Fibroblast of skin of right quadriceps (primary cell): Measurements from ENCODE around the gene DDX31.
"Not testable (repeated sequence)": the region's sequence is repeated elsewhere in the genome, so short reads cannot be mapped to it uniquely, and the experiment has no call there.

ENCODE experiments used
- DNase-seq: peaks from one replicate; pipeline ENCODE4 v3.0.0-alpha.2; 2013

The DDX31 gene

GRCh38 chr9:132669698-132670456 lies at the start of gene DDX31:
TSS of gene DDX31 (minus strand) at chr9:132669983. CDS start at chr9:132669934, 49 bp downstream.
- DNase-seq = peak; percentile 81

GRCh38 chr9:132718381-132718928 lies 48.7 kb upstream of the DDX31 start:
- DNase-seq = not testable (repeated sequence)

- no peak for DNase-seq
Measured at GRCh38 chr9:132717326-132717945, 47.7 kb upstream of the DDX31 start.

GRCh38 chr9:132716007-132716406 lies 46.2 kb upstream of the DDX31 start:
- no peak for DNase-seq

DNA sequence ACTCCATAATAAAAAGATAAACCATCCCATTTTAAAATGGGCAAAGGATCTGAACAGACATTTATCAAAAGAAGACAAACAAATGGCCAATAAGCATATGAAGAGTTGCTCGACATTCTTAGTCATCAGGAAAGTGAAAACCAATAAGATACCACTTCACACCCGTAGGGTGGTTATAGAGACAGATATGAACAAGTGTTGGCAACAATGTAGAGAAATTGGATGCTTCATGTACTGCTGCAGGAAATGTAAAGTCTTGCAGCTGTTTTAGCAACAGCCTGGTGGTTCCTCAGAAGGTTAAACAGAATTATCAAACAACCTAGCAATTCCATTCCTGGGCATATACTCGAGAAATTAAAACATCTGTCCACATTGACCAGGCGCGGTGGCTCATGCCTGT lies 43.0 kb upstream of the DDX31 start:
- no peak for DNase-seq

GRCh38 chr9:132711846-132712245 lies 42.1 kb upstream of the DDX31 start:
- no peak for DNase-seq

GRCh38 chr9:132711152-132711551 lies 41.4 kb upstream of the DDX31 start:
- not testable (repeated sequence) for DNase-seq

DNA sequence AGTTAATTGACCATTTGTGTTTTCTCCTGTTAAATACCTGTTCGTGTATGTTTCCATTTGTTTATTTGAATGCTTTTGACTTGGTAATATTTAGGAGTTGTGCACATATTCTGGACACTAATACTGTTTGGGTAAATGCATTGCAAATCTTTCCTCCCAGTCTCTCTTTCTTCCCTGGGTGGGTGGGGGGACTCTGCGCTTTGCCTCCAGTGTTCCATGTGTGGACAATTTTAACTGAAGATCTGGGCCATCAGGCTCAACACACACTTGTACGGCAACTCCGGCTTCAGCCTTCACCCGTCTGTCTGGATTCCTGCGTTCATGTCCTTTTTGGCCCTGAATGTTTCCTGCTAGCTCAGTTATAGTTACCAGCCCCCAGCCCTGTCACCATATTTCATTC lies 40.5 kb upstream of the DDX31 start:
- no peak for DNase-seq

GRCh38 chr9:132708769-132709430 lies 39.1 kb upstream of the DDX31 start:
- DNase-seq = no peak

DNA sequence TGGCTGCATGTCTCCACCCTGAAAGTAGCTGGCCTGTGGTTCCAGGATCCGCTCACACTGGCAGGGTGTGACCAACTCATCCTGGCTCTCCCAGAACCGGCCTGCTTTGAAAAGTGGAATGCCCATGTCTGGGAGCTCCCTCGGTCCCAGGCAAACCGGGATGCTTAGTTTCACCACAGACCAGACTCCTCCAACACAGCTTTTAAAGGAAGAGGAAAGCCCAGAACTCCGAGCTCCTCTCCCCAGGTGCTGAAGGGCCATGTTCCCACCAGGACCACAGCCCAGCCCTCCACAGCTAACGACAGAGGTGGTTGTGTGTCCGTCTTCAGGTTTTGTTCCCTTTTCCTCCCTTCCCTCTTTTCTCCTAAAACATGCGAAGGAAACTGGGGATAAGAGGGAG lies 38.5 kb upstream of the DDX31 start:
- no peak for DNase-seq

DNA sequence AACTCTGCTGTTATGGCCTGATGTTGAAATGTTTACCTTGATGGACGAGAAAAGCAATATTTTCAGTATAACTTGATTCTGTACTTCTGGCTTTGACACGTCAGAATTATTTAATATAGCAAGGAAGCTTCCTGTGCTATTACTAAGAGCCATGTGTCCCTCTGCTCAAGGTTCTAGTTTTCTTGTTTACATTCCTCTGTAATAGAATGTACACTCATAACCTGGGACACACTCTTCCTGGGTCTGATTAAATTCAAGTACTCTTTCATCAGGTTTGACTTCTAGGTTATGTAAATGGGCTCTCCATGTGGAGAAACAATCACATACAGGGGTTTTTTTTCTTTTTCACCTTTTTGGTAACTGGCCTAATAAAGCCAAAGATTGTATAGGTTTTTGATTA lies 33.6 kb upstream of the DDX31 start:
- no peak for DNase-seq

- DNase-seq = no peak
Measured at GRCh38 chr9:132702254-132702653, 32.5 kb upstream of the DDX31 start.

DNA sequence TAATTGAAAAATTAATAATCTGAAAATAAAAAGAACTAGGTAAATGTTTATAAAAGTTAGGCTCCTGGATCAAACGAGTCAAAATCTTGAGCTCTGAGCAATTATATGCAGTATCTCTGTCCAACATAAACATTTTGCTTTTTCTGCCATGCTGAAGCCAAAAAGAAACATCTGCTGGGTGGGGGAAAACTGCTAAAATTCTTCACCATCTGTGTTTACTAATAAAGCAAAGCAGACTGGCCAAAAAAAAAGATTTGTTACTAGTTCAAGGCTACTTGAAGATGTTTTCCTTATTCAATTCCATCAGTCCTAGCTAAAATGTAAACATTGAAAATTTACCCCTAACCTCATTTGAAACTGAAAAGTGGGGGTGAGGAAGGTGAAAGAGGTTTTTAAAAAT lies 30.2 kb upstream of the DDX31 start:
- DNase-seq = no peak

GRCh38 chr9:132698989-132699388 lies 29.2 kb upstream of the DDX31 start:
- no peak for DNase-seq

GRCh38 chr9:132697230-132697629 lies 27.4 kb upstream of the DDX31 start:
- DNase-seq = no peak

DNA sequence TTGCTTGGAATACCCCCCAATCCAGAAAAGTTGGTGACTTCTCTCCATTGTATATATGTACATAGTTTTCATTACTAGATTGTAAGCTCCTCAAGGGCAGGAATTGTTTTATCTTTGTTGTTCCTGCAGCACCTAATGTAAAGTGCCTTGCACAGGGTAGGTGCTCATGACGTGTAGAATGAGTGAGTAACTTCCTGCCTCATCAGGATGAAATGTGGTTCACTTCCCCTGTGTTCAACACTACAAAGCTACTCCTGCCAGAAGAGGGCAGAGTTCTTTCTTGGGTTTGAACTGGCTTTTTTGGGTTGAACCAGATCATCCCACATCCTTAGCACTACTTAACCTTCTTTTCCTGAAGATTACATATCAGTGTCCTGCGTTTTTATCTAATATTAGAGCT lies 24.4 kb upstream of the DDX31 start:
- no peak for DNase-seq

GRCh38 chr9:132690696-132691095 lies 20.9 kb upstream of the DDX31 start:
- DNase-seq = peak; percentile 17

GRCh38 chr9:132683873-132684272 lies 14.1 kb upstream of the DDX31 start:
- DNase-seq = no peak

DNA sequence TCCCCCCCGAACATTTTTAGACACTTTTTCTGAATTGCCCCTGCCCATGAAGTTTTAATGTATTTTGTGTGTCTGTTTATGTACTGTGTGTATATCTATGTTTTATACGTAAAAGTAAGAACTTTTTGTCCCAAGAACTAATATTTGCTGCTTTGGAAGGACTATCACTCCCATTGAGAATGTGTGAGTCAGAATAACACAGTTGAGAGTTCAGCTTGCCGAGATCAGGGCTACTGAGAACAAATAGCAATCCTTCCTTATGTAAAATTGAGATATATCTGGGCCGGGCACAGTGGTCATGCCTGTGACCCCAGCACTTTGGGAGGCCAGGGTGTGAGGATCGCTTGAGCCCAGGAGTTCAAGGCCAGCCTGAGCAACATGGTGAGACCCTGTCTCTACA lies 11.8 kb upstream of the DDX31 start:
- no peak for DNase-seq

DNA sequence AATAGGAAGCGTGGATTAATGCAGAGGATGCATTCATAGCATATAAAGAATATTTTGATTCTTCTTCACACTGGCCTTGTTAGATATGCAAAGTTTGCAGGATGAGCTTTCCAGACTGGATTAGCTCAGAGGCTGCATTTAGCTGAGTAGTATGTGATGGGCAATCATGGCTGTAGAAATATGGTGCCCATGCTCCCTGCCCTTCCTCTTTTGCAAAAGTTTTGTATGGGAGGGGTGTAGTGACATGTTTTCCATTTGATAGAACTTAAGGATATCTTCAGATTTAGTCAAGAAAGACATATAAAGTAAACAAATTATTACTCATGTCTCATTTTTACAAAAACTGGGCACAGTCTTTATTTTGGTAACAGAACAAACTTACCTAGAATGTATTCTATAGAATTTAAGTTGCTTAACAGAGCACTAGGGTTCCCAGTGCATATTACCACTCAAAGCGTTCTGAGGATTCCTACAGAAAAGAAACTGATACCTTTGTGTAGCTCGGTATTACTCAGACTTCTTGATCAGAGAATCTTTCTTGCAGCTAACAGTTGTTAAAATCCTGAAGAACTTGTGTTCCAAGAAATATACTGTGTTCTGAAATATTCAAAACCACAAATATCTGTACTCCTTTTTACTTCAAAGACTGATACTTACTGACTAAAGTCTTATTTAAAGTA lies 10.3 kb upstream of the DDX31 start:
- DNase-seq = no peak

DNA sequence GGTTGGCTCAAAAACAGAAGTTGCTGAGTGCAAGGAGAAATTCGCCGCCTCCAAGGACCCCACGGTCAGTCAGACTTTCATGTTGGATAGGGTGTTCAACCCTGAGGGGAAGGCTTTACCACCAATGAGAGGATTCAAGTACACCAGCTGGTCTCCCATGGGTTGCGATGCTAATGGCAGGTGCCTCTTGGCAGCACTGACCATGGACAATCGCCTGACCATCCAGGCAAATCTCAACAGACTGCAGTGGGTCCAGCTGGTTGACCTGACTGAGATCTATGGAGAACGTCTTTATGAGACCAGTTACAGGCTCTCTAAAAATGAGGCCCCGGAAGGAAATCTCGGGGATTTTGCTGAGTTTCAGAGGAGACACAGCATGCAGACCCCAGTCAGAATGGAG lies 8.2 kb upstream of the DDX31 start:
- no peak for DNase-seq

DNA sequence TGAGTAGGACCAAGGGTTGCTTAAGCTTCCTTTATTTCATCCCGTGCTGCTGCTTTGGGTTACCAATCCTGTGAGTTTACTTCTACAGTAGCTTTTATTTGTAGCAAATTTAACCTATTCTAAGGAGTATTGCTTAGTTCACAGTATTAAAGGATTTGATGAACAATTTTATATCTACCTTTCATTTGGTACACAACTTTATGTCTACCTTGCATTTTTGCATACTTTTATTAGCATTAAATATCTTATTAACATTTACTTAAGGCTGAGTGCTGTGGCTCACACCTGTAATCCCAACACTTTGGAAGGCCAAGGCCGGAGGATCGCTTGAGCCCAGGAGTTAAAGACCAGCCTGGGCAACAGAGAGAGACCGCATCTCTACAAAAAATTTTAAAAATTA lies 4.7 kb upstream of the DDX31 start:
- DNase-seq = no peak

DNA sequence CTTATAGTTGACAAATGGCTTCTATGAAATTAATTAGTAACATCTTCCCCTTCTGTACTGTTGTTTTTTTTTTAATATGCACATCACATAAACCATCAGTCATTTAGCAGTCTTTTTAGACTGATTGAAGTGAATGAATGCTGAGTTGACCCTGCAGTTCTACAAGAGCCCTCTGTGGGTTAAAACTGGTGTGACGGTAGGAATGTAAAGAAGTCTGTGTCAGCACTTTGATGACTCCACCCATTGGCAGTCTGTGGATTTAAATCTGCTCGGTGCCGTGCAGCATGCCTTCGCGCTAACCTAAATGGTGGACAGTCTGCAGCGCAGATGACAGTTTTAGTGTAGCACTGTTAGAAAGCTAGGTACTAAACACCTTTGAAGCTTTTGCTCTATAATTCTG lies 3.6 kb upstream of the DDX31 start:
- DNase-seq = peak; percentile 79

DNA sequence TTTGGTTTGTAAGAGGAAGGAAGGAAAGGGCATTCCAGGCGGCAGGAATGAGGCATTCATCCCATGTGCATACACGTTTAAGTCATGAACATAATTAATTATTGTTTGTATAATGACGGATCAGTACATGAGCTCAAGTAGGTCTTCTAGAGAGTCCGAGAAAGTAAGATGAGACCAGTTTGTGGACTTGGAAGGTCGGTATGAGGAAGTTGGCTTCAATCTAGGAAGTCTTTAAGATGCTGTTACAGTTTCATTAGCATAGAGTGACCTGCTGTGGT lies 2.6 kb upstream of the DDX31 start:
- DNase-seq = peak; percentile 26
